Osteoblast (primary cell): ENCODE data around the gene MADD. TPM values are rescaled to one million over a fixed set of nuclear protein-coding genes. Genes with fewer than 3 reads are reported as not detected.

Experiments used
- DNase-seq: peaks from one replicate; pipeline ENCODE4 v3.0.0; 2011; ENCODE audit warnings: low spot score, mixed read lengths; ENCODE audit not compliant: insufficient read length; ENCODE audit errors: missing footprints
- H2AFZ ChIP-seq: 2 replicates; pipeline ENCODE4 v1.6.0; 2011; ENCODE audit warnings: mild to moderate bottlenecking, low read length
- H3K27ac ChIP-seq: 2 replicates; pipeline ENCODE4 v1.5.1; 2011; ENCODE audit warnings: mild to moderate bottlenecking, low read depth, low read length, moderate library complexity
- H3K27me3 ChIP-seq: 2 replicates; pipeline ENCODE4 v1.6.0; 2012; ENCODE audit warnings: mild to moderate bottlenecking, control low read depth, inconsistent platforms, low read length, moderate library complexity; ENCODE audit not compliant: insufficient read depth
- H3K36me3 ChIP-seq: 2 replicates; pipeline ENCODE4 v1.5.1; 2011; ENCODE audit warnings: mild to moderate bottlenecking, low read length, control low read depth, moderate library complexity; ENCODE audit not compliant: insufficient read depth
- H3K4me1 ChIP-seq: 2 replicates; pipeline ENCODE4 v1.5.1; 2011; ENCODE audit warnings: mild to moderate bottlenecking, low read length, control low read depth, moderate library complexity; ENCODE audit not compliant: insufficient read depth
- H3K4me2 ChIP-seq: 2 replicates; pipeline ENCODE4 v1.6.0; 2011; ENCODE audit warnings: mild to moderate bottlenecking, low read length; ENCODE audit not compliant: insufficient read depth
- H3K4me3 ChIP-seq: fragments of 200-600 bp; sonication (generic); 3 replicates; pipeline ENCODE4 v1.5.1; 2012; ENCODE audit warnings: mild to moderate bottlenecking, low read length, inconsistent platforms; ENCODE audit not compliant: insufficient read depth
- H3K79me2 ChIP-seq: 2 replicates; pipeline ENCODE4 v1.6.0; 2012; ENCODE audit warnings: mild to moderate bottlenecking, low read length, control low read depth, inconsistent platforms; ENCODE audit not compliant: insufficient read depth
- H3K9me3 ChIP-seq: 2 replicates; pipeline ENCODE4 v1.5.1; 2011; ENCODE audit warnings: low read depth, low read length, control low read depth
- H4K20me1 ChIP-seq: 2 replicates; pipeline ENCODE4 v1.6.0; 2012; ENCODE audit warnings: mild to moderate bottlenecking, low read length, control low read depth; ENCODE audit not compliant: insufficient read depth
- CTCF ChIP-seq: IDR thresholded peaks from 2 replicates; pipeline ENCODE4 v1.5.1; 2011; ENCODE audit warnings: mild to moderate bottlenecking, low read depth, low read length, moderate library complexity; ENCODE audit errors: extremely low read depth
- total RNA-seq: library from RNA; depleted of rRNA; stranded (reverse); fragments of >200 nt; gene quantifications from 2 replicates; pipeline ENCODE4 v1.2.3, GENCODE V29; 2012

The MADD gene
- total RNA-seq, 1 donor, result 21.7 TPM

- Histone ChIP-seq H3K9me3 (no peaks in the 10 kb centered on the region), H3K4me3 (no peak overlapping the region), H3K27ac (no peak overlapping the region), H4K20me1 (no peaks in the 10 kb centered on the region), H3K4me2 (no peak overlapping the region), H3K4me1 (no peaks in the 10 kb centered on the region), H2AFZ (no peak overlapping the region), H3K79me2 (no peaks in the 10 kb centered on the region), H3K27me3 (peaks cover 4% of the 10 kb centered on the region), H3K36me3 (no peaks in the 10 kb centered on the region)
- no peak for TF ChIP-seq CTCF
- DNase-seq, result no peak
Measured at GRCh38 chr11:47366020-47366490, 96.1 kb downstream of the MADD start.

GRCh38 chr11:47369676-47370075 is 99.7 kb downstream of the MADD start:
- Histone ChIP-seq H3K4me3 (no peak overlapping the region), H2AFZ (no peak overlapping the region), H3K27ac (no peak overlapping the region), H3K79me2 (no peaks in the 10 kb centered on the region), H3K36me3 (no peaks in the 10 kb centered on the region), H3K27me3 (peaks cover 4% of the 10 kb centered on the region), H3K9me3 (no peaks in the 10 kb centered on the region), H3K4me2 (no peak overlapping the region), H3K4me1 (peaks cover 4% of the 10 kb centered on the region), H4K20me1 (no peaks in the 10 kb centered on the region)
- TF ChIP-seq CTCF, result no peak
- no peak for DNase-seq

- TF ChIP-seq CTCF, result no peak
- H3K4me2 ChIP-seq, result no peak overlapping the region
- no peak overlapping the region for H3K4me3 ChIP-seq
- H3K36me3 ChIP-seq, result no peaks in the 10 kb centered on the region
- no peaks in the 10 kb centered on the region for H4K20me1 ChIP-seq
- H3K4me1 ChIP-seq, result peaks cover 4% of the 10 kb centered on the region
- no peak overlapping the region for H2AFZ ChIP-seq
- H3K79me2 ChIP-seq, result no peaks in the 10 kb centered on the region
- peaks cover 4% of the 10 kb centered on the region for H3K27me3 ChIP-seq
- peak; percentile 32 for DNase-seq
- H3K27ac ChIP-seq, result no peak overlapping the region
- H3K9me3 ChIP-seq, result no peaks in the 10 kb centered on the region
Measured at GRCh38 chr11:47372422-47372821, 102.5 kb downstream of the MADD start.

- peak; percentile 95 for TF ChIP-seq CTCF
- Histone ChIP-seq H3K4me3 (no peak overlapping the region), H2AFZ (peak overlapping the region; percentile 88), H3K9me3 (no peaks in the 10 kb centered on the region), H4K20me1 (no peaks in the 10 kb centered on the region), H3K27ac (no peak overlapping the region), H3K36me3 (no peaks in the 10 kb centered on the region), H3K4me2 (no peak overlapping the region), H3K79me2 (no peaks in the 10 kb centered on the region), H3K27me3 (no peaks in the 10 kb centered on the region), H3K4me1 (peaks cover 4% of the 10 kb centered on the region)
- DNase-seq, result peak; percentile 98
Measured at GRCh38 chr11:47373876-47374719, 104.2 kb downstream of the MADD start.
